Hindlimb muscle (tissue), 1 donor: Measurements from ENCODE around the gene WWOX. TPM values are rescaled to one million over a fixed set of nuclear protein-coding genes. Genes with fewer than 3 reads are reported as not detected.

Source experiments
- DNase-seq: peaks from one replicate; pipeline ENCODE4 v3.0.0-alpha.2; 2013
- polyA plus RNA-seq: library from polyadenylated mRNA; unstranded; fragments of 120-200 nt; gene quantifications from one replicate; pipeline ENCODE4 v1.2.1, GENCODE V29; 2013; ENCODE audit not compliant: insufficient read length

WWOX gene
- polyA plus RNA-seq, 1 donor, result 12.9 TPM

- DNase-seq, result no peak
Observed at GRCh38 chr16:78402833-78403232, 303.4 kb downstream of the WWOX start.

DNA sequence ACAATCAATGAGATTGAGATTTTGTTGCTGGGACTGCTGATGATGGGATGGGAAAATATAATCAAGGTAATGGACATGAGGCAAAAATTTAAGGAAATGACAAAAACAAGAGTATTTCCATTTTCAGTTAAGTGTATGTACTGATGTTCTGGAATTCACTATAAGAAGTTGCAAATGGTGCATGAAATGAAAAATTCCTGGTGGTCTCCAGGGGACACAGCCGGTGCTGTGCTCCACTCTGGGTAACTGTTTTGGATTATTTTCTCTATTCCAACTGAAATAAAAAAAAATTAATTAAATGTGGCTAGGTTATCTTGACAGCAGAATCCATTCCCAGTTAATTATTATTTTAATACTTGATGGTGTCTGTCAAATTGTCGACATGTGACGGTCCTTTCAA is 305.6 kb downstream of the WWOX start:
- DNase-seq, result no peak

DNA sequence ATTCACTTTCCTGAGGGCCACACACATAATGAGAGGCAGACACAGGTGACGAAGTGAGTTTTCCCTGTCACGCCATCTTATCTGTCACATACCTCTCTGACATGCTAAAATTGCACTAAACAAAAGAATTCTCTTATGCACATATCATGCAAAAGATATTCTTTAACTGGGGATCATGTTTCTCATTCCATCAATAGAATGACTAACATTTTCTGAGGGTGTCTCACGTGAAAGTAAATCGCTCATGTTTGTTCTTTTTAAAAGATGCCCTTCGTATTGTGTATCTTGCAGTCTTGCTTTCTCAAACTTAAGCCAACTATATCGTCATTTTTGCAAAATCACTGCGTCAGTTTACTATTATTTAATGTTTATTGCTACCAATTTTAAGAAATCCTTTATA is 306.4 kb downstream of the WWOX start:
- DNase-seq, result no peak

DNA sequence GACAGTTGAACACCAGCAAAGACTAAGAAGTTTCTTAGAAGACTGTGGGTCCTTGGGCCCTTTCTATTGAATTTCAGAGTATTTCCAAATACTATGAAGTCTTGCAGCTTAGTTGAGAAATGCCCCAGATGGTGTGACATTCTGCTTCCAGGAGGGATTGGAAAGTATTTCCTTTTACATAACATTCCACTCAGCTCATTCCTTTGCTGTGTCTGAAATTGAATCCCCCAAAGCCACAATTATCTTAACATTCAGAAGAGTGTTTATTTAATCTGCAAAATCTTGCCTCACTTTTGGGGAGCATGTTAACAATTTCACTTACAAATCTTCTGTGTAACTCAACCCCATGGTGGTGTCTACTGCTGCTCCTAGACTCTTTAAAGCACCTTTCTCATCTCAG is 307.7 kb downstream of the WWOX start:
- DNase-seq, result no peak

GRCh38 chr16:78413651-78414050 is 314.2 kb downstream of the WWOX start:
- DNase-seq, result no peak

DNA sequence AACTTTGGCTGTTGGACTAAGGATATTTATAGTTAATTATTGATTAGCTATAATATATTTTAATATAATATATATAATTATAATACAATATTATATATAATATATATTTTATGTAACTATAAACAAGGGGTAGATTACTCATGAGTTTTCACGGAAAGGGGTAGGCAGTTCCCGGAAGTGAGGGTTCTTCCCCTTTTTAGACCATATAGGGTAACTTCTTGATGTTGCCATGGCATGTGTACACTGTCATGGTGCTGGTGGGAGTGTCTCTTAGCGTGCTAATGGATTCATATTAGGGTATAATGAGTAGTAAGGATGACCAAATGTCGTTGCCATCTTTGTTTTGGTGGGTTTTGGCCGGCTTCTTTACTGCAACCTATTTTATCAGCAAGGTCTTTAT is 315.6 kb downstream of the WWOX start:
- DNase-seq, result no peak

GRCh38 chr16:78415669-78416068 is 316.2 kb downstream of the WWOX start:
- DNase-seq, result no peak

DNA sequence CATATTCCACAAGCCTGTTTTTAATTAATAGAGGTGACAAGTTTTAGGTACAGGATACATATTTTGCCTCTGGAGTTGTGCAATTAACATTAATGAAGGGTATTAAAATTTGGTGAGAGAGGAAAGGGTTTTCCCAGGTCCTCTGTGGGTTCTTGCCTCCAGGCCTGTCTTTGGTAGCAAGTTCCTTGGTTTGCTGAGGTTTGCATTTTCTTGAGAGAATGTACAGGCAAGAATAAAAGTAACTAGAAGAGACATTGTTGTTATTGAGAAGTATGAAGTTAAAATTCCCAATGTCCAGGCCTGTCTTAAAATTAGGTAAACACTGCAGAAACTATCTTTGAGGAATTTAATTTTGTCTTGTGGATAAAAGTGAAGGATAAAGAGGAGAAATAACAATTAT is 316.9 kb downstream of the WWOX start:
- DNase-seq, result no peak

- DNase-seq, result no peak
Observed at GRCh38 chr16:78421181-78421708, 321.8 kb downstream of the WWOX start.

GRCh38 chr16:78425281-78425680 is 325.8 kb downstream of the WWOX start:
- no peak for DNase-seq

GRCh38 chr16:78425891-78426510 is 326.5 kb downstream of the WWOX start:
- no peak for DNase-seq

GRCh38 chr16:78428193-78428592 is 328.7 kb downstream of the WWOX start:
- DNase-seq, result no peak

DNA sequence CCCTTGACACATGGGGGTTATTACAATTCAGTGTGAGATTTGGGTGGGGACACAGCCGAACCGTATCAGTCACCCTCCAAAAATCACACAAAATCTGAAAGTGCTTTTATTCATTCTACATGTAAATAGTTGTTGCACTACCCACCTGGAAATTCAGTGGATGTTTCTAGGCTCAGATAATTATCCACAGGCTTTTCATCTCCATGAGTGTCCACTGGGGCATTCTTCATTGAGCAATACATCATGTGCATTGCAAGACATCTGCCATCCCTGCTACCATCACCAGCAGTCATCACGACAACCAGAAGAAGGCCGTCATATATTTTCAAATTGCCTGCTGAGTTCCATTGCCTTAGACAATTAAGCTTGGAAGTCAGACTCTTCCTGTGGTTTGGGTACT is 330.8 kb downstream of the WWOX start:
- DNase-seq, result no peak

- no peak for DNase-seq
Observed at GRCh38 chr16:78431004-78431670, 331.7 kb downstream of the WWOX start.

DNA sequence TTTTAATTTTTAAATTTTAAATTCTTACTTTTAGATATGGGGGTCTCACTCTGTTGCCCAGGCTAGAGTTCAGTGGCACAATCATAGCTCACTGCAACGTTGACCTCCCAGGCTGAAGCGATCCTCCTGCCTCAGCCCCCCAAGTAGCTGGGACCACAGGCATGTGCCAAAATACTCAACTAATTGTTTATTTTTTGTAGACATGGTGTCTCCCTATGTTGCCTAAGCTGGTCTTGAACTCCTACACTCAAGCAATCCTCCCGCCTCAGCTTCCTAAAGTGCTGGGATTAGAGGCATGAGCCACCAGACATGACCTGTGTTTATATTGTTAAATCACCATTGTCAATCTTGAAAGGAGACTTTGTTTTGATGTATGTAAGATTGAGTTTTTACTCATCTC is 332.2 kb downstream of the WWOX start:
- DNase-seq, result no peak

- DNase-seq, result no peak
Observed at GRCh38 chr16:78432451-78432850, 333.0 kb downstream of the WWOX start.

DNA sequence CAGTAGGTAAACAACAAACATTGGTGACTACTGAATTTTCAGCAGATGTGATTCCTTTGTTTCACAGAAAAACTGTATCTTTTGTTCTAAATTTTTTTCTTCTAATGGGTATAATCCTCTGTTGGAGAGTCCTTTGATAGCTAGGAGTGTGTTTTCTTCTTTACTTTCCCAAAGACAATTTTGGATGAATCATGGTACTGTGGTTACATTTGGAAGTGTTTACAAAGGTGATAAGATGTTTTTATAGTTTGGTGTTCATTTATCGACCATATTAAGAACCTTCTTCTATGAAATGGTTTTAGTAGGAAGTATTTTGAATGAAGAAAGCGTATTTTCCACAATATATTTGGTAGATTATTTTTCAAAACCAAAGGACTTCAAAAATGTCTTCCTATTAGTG is 333.7 kb downstream of the WWOX start:
- no peak for DNase-seq

GRCh38 chr16:78434401-78434800 is 334.9 kb downstream of the WWOX start:
- no peak for DNase-seq

DNA sequence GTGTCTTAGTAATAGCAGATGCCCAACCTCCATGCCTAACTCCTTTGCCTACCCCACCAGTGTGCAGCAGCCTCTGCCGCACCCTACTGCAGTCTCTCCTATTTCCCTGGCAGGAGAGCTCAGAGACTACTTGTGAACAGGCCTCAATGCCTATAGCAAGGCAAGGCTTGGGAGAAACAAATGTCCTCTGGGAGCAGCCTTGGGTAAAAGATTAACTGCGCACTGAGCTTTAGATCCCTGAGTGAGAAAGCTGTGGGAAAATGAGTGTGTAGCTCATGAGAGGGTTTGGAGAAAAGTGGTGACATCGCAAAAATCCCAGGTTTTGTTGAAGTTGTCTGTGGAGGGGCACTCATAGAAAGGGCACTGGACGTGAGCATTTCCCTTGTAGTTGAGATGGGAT is 335.8 kb downstream of the WWOX start:
- DNase-seq, result no peak

DNA sequence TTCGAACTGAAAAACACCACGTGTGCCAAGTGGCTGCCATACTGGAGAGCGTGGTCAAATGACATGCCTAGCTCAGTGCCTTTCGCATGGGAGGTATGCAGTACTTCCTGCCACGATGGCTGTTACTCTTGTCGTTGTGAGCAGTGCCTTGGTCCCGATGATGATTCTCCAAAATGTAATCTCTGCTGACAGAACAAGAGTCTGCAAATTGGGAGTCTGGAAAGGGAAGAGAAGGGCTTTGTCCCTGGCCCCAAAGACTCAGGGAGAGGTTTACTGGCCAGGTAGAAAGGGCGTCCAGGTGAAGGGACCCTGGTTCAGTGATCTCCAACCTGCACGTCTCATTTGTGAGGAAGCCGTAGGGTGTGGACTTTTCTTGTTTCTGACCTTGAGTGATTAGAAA is 336.6 kb downstream of the WWOX start:
- no peak for DNase-seq

- DNase-seq, result no peak
Observed at GRCh38 chr16:78436846-78437245, 337.4 kb downstream of the WWOX start.

GRCh38 chr16:78437352-78437968 is 338.0 kb downstream of the WWOX start:
- no peak for DNase-seq

DNA sequence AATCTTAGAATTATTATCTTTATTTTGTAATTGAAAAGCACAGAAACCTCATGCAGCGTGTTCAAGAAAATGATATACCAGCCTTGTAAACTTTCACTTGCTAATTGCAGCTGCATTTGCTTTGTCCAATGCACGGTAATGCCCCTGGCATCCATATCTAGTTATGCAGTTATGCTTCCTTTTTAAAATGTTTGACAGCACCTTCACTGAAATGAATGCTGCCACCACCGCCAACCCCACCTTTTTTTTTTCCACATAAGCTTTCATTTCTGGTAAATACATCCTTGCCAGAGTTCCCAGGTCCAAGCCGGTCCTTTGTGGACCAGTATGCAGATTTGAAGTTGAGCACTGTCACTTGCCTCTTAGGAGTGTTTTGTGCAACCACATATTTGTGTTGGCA is 338.8 kb downstream of the WWOX start:
- no peak for DNase-seq

- DNase-seq, result no peak
Observed at GRCh38 chr16:78438632-78439031, 339.2 kb downstream of the WWOX start.
